ENCODE results near the gene ZNF514.
"Not testable (repeated sequence)": the region's sequence is repeated elsewhere in the genome, so short reads cannot be mapped to it uniquely, and the experiment has no call there.

ZNF514 gene

DNA sequence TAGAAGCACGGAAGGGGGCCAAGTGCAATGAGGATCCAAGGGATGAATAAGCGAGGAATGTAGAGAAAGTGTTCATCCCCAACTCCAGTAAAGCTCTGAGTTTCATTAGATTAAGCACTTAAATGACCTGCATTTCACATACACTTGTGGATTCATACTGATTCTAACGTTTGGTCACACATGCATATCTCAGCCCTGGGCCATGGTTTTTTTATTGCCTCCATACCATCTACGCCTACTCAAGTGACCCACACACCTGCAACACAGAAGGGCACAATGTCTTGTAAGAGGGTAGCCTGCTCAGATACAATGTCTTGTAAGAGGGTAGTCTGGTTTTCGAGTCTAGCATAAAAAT, 37.5 kb downstream of the ZNF514 start:
- no peak for FAIRE-seq

DNA sequence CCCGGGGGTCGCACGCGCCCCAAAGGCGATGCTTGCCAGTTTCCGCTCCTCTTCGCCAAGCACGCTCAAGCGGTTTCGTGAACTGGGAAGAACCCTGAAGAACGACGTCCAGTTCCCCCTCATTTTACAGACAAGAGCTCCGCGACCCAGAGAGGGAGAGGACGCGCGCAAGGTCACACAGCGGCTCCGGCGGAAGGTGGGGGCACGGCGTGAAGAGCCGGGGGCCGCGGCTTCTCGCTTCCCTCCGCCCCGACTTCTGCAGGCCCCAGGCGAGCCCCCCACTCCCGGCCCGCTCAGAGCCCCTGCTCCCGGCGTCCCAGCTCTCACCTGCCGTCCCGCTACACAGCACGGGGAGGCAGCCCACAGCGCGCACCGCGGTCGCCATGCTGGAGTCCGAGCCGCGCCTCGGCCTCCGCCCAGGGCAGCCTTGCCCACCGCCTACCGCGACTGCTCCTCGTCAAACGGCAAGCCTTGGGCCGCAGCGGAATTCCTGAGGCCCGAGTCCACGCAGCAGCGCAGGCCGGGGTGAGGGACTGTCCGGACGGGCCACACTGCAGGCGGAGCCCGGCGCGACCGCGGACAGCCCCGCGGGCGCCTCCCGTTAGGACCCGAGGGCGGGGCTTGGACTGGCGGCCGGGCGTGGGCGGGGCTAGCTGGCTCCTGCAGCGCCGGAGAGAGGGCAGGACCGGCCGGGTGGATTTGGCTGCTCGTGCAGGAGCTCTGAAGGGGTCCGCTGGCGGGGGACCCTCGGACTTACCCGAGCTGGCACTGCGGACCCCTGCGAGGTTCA, 38.0 kb downstream of the ZNF514 start, which contains the start of gene MRPS5:
TSS of gene MRPS5 (minus strand) at position 402 of the 790 bp plus-strand sequence. CDS start at position 385, 17 bp downstream.
- FAIRE-seq = no peak

DNA sequence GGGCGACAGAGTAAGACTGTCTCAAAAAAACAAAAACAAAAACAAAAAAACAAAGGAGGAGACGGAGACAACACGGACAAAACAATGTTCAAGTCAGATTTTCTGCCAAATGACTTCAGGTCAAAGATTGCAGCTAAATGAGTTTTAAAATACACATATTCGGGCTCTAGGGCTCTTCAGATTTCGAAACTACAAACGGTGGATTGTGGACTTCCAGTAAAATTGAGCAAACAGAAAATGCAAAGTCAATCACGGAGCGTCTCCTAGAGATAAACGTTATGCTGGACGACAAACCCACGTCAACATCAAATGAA, 38.6 kb downstream of the ZNF514 start:
- FAIRE-seq = no peak

DNA sequence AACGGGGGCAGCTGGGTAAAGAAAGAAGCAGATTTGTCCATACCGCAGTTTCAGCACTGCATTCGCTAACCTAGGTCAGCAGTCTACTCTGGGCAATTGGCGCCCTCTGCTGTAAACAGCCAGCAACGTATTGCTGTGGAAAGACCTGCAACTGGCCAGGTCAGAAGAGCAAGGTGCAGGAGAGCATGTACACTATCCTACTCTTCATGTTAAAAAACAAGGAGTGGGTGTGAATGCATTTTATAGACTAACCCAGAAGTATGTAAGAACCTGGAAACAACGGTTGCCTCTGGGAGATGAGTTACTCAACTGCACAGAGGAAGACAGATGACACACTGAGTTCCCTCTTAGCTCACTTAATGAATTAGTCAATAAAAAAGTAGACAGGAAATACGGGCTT, 44.2 kb downstream of the ZNF514 start:
- FAIRE-seq = no peak

DNA sequence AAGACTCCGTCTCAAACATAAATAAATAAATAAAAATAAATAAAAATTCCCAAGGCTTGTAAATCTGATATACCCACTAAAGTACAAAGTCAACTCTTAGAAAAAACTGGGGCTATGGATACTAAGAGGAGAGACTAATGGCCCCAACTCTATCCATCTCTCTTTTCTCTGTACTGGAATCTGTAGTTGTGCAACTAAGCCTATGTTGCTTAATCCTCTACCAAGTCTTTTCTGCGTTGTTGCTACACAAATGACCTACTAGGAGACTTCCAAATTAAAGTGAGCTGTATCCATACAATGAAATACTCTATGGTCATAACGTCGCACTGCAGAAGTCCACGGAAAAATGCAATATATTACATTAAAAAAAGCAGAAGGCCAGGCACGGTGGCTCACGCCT, 46.2 kb downstream of the ZNF514 start:
- no peak for FAIRE-seq

DNA sequence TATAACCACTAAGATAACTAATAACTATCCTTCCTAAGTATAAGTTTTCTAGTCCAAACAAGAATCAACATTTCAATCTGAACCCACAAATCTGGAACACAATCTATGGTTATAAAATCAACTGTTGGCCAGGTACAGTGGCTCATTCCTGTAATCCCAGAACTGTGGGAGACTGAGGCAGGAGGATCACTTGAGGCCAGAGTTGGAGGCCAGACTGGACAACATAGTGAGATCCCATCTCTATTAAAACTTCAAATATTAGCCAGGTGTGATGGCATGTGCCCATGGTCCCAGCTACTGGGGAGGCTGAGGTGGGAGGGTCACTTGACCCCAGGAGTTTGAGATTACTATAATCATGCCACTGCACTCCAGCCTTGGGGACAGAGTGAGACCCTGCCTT, 49.3 kb downstream of the ZNF514 start:
- FAIRE-seq = no peak

DNA sequence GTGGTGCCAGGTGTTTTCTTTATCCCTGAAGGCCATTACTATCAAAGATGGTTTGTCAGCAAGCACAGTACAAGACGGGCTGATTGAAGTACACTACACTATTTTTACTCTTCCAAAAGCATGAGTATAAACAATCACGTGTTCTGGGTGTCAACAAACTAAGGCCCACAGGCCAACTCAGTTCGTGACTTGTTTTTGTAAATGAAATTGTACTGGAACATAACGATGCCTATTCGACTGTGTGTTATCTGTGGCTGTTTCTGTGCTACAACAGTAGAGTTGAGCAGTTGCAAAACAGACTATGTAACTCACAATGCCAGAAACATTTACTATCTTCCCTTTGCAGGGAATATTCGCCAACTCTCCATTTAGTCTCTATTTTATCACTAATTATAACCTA, 50.4 kb downstream of the ZNF514 start:
- FAIRE-seq = no peak

DNA sequence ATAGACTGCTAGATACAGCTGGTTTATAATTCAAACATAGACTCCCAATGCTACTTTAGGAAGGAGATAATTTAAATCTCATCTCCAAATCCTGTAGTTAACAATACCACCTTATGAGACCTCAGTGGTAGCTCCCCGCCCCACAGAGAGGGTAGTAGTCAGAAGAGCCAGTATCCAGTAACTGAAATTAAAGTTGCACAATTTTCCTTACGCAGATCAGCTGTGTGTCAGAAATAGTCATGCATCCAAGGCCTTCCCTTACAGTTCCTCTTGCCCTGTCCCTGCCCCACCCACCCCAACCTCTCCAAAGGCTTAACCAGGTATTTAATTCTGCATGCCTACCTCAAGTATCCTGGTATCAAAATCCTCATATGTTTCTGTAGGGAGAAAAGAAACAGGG, 53.6 kb downstream of the ZNF514 start:
- FAIRE-seq = no peak

DNA sequence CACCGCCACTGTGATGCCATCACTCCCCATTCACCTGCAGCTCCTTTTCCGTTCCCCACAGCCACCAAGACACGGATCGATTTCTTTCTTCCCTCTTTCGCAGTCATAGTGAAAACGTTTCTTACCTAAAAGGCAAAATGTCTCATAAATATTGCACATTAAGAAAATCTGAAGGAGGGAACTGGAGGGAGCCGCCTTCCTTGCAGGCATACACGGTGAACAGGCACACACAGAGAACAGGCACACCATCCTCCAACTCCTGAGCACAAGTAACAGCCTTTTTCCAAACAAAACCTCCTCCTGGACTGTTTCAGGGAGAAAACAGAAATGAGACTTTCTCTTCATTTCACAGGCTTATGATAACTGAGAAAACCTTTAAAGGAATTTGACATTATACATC, 55.0 kb downstream of the ZNF514 start:
- no peak for FAIRE-seq

DNA sequence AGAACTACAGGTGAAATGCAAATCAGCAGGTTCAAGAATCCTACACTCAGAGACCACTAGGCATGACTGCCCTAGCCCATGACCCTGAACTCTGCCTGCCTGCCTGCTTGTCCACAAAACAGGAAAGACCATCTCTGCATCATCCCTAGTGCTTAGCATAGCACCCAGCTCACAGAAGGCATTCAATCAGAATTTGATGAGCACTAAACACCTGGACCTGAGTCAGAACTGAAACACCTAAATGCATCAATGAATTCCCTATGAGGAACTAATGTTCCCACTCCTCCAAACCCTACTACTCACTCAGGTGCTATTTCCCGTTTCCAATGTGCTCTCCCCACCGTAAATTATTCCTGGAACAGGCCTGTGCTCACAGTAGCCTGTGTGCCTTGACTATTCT, 59.7 kb downstream of the ZNF514 start:
- no peak for FAIRE-seq

DNA sequence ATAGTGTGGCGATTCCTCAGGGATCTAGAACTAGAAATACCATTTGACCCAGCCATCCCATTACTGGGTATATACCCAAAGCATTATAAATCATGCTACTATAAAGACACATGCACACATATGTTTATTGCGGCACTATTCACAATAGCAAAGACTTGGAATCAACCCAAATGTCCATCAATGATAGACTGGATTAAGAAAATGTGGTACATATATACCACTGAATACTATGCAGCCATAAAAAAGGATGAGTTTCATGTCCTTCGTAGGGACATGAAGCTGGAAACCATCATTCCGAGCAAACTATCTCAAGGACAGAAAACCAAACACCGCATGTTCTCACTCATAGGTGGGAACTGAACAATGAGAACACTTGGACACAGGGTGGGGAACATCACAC, 61.4 kb downstream of the ZNF514 start:
- not testable (repeated sequence) for FAIRE-seq

Measured in endometrium (tissue), 2 donors.